HCT116 (cell line): ENCODE results near the gene KCNN3. TPM values are rescaled to one million over a fixed set of nuclear protein-coding genes. Genes with fewer than 3 reads are reported as not detected.

Source experiments
- ATAC-seq: fragments of 200-7000 bp; cut with Tn5 transposase; 2 replicates; pipeline ENCODE4 v1.9.1; 2020; ENCODE audit warnings: mild to moderate bottlenecking, moderate library complexity
- BruUV-seq: library from RNA; stranded (reverse); fragments of 400-500 nt; replicated peaks from 2 replicates; lab custom pipeline; 2021; lab: Mats Ljungman, UMichigan
- CTCF ChIA-PET: fragments of 300-600 bp; sonication (Branson Sonifier 250); formaldehyde crosslinking; loops from one replicate; lab custom pipeline; 2021; ENCODE audit warnings: antibody characterized with exemption; lab: Charles Lee
- POLR2A ChIA-PET: fragments of 300-600, 350-600 bp; sonication (Branson Sonifier 250); formaldehyde crosslinking; loops from one replicate; lab custom pipeline; 2021; ENCODE audit warnings: antibody characterized with exemption; lab: Charles Lee
- RAD21 ChIA-PET, 2 experiments: fragments of 300-600 bp; sonication (Branson Sonifier 250); formaldehyde crosslinking; loops; one replicate each; lab custom pipeline; 2023; ENCODE audit warnings: low total read pairs in 2 of 2; ENCODE audit not compliant: uncharacterized antibody in 2 of 2, unreplicated experiment in 2 of 2, low non-redundant PET in 1 of 2; lab: Charles Lee
- DNase-seq: peaks from one replicate; pipeline ENCODE4 v3.0.0-alpha.2; 2010; ENCODE audit warnings: low read depth, low spot score
- H2AFZ ChIP-seq: fragments of 200-600 bp; shearing (Covaris generic), sonication (generic); 2 replicates; pipeline ENCODE4 v1.6.1; 2017; ENCODE audit warnings: low read depth, mixed run types, mixed read lengths, antibody characterized with exemption, low read length; ENCODE audit not compliant: poor library complexity, severe bottlenecking
- H3K27ac ChIP-seq: 2 replicates; pipeline ENCODE4 v1.5.1; 2012; ENCODE audit warnings: low read depth, low read length
- H3K27me3 ChIP-seq: fragments of 200-600 bp; sonication (generic); 2 replicates; pipeline ENCODE4 v1.6.1; 2016; ENCODE audit warnings: mixed run types, low read length, mixed read lengths; ENCODE audit not compliant: insufficient read depth
- H3K36me3 ChIP-seq, 2 experiments: fragments of 200-500 bp in 1 of 2; fragments of 200-600 bp in 1 of 2; sonication (Bioruptor generic) in 1 of 2; sonication (generic) in 1 of 2; 2 replicates each; pipeline versions ENCODE4 v1.5.1 to v1.6.1; 2014 to 2016; ENCODE audit warnings: low read length in 2 of 2, inconsistent platforms in 1 of 2, mixed read lengths in 1 of 2, mixed run types in 1 of 2; ENCODE audit not compliant: insufficient read depth in 2 of 2, control insufficient read depth in 1 of 2
- H3K4me1 ChIP-seq, 2 experiments: fragments of 200-600 bp in 1 of 2; sonication (generic) in 1 of 2; 2 replicates each; pipeline versions ENCODE4 v1.5.1 to v1.6.1; 2012 to 2017; ENCODE audit warnings: low read length in 2 of 2, inconsistent platforms in 1 of 2, mild to moderate bottlenecking in 1 of 2, mixed read lengths in 1 of 2, mixed run types in 1 of 2, moderate library complexity in 1 of 2; ENCODE audit not compliant: insufficient read depth in 2 of 2, control insufficient read depth in 1 of 2
- H3K4me2 ChIP-seq: fragments of 200-600 bp; sonication (generic); 2 replicates; pipeline ENCODE4 v1.6.1; 2017; ENCODE audit warnings: mixed run types, low read length, mixed read lengths
- H3K4me3 ChIP-seq, 2 experiments: fragments of 200-600 bp in 1 of 2; sonication (generic) in 1 of 2; replicated peaks in 1 of 2; 2 replicates each; pipeline ENCODE4 v1.5.1; 2011 to 2016; ENCODE audit warnings: low read length in 2 of 2, control low read depth in 1 of 2, low read depth in 1 of 2, mild to moderate bottlenecking in 1 of 2, mixed read lengths in 1 of 2, mixed run types in 1 of 2
- H3K79me2 ChIP-seq: fragments of 200-600 bp; sonication (generic); 2 replicates; pipeline ENCODE4 v1.6.1; 2017; ENCODE audit warnings: mild to moderate bottlenecking, mixed run types, low read length, moderate library complexity, mixed read lengths; ENCODE audit not compliant: insufficient read depth
- H3K9ac ChIP-seq: fragments of 200-600 bp; sonication (generic); 2 replicates; pipeline ENCODE4 v1.6.1; 2016; ENCODE audit warnings: low read length, mixed read lengths
- H3K9me2 ChIP-seq: fragments of 200-600 bp; sonication (generic), shearing (Covaris generic); 2 replicates; pipeline ENCODE4 v1.6.1; 2017; ENCODE audit warnings: mixed run types, mild to moderate bottlenecking, moderate library complexity; ENCODE audit not compliant: insufficient read depth
- H3K9me3 ChIP-seq, 2 experiments: fragments of 200-500 bp in 1 of 2; fragments of 200-600 bp in 1 of 2; sonication (Bioruptor generic) in 1 of 2; sonication (generic) in 1 of 2; 2 replicates each; pipeline ENCODE4 v1.6.1; 2014 to 2017; ENCODE audit warnings: low read length in 2 of 2, mixed read lengths in 2 of 2, inconsistent platforms in 1 of 2, low read depth in 1 of 2, mild to moderate bottlenecking in 1 of 2, mixed run types in 1 of 2, moderate library complexity in 1 of 2; ENCODE audit not compliant: control insufficient read depth in 1 of 2, insufficient read depth in 1 of 2
- H4K20me1 ChIP-seq: fragments of 200-600 bp; sonication (generic), shearing (Covaris generic); 2 replicates; pipeline ENCODE4 v1.6.1; 2017; ENCODE audit warnings: mixed run types, mild to moderate bottlenecking, moderate library complexity; ENCODE audit not compliant: insufficient read depth
- CEBPB ChIP-seq: IDR thresholded peaks from 2 replicates; pipeline ENCODE4 v1.6.1; 2012; ENCODE audit warnings: low read depth
- EGR1 ChIP-seq: IDR thresholded peaks from 2 replicates; pipeline ENCODE4 v1.6.1; 2012; ENCODE audit warnings: low read depth
- ELF1 ChIP-seq: IDR thresholded peaks from 2 replicates; pipeline ENCODE4 v1.6.1; 2012; ENCODE audit warnings: low read depth, borderline replicate concordance
- EZH2 ChIP-seq: fragments of 200-600 bp; sonication (generic); IDR thresholded peaks from 2 replicates; pipeline ENCODE4 v1.6.1; 2017; ENCODE audit warnings: antibody characterized with exemption, mixed run types
- EZH2phosphoT487 ChIP-seq: fragments of 200-600 bp; IDR thresholded peaks from 2 replicates; pipeline ENCODE4 v1.6.1; 2018; ENCODE audit warnings: antibody characterized with exemption, borderline replicate concordance
- JUND ChIP-seq: IDR thresholded peaks from 2 replicates; pipeline ENCODE4 v1.6.1; 2012
- POLR2A ChIP-seq: IDR thresholded peaks from 2 replicates; pipeline ENCODE4 v1.7.0; 2011; ENCODE audit warnings: borderline replicate concordance; ENCODE audit not compliant: insufficient read depth, insufficient read length; ENCODE audit errors: extremely low read depth
- POLR2AphosphoS5 ChIP-seq: IDR thresholded peaks from 2 replicates; pipeline ENCODE4 v1.6.1; 2011; ENCODE audit warnings: mild to moderate bottlenecking, low read depth, low read length, moderate library complexity
- RAD21 ChIP-seq: IDR thresholded peaks from 2 replicates; pipeline ENCODE4 v1.6.1; 2012; ENCODE audit warnings: low read depth, mild to moderate bottlenecking
- SIN3A ChIP-seq: IDR thresholded peaks from 2 replicates; pipeline ENCODE4 v1.6.1; 2012; ENCODE audit warnings: low read depth
- SP1 ChIP-seq: IDR thresholded peaks from 2 replicates; pipeline ENCODE4 v1.6.1; 2012; ENCODE audit warnings: low read depth
- SRF ChIP-seq: IDR thresholded peaks from 2 replicates; pipeline ENCODE4 v1.6.1; 2012; ENCODE audit warnings: low read depth
- ZFX ChIP-seq: fragments of 450-650 bp; IDR thresholded peaks from 2 replicates; pipeline ENCODE4 v1.6.1; 2017
- intact Hi-C: fragments of 100-400 bp; cut with micrococcal nuclease; formaldehyde crosslinking; loops from 2 replicates; pipeline ENCODE4 v1.10.0; 2022
- total RNA-seq: library from RNA; stranded (reverse); gene quantifications from one replicate; pipeline ENCODE4 v1.2.1, GENCODE V29; 2021; ENCODE audit not compliant: unreplicated experiment
- TF ChIP-seq, protein P1 (sequence below): IDR thresholded peaks from 2 replicates; pipeline ENCODE4 v1.6.1; 2012
- TF ChIP-seq, protein P2 (sequence below): IDR thresholded peaks from 2 replicates; pipeline ENCODE4 v1.6.1; 2012
- TF ChIP-seq, protein P3 (sequence below): IDR thresholded peaks from 2 replicates; pipeline ENCODE4 v1.6.1; 2012; ENCODE audit warnings: low read depth

The KCNN3 gene
- total RNA-seq, 1 experiment from 2014 or later: 1.1 TPM

DNA sequence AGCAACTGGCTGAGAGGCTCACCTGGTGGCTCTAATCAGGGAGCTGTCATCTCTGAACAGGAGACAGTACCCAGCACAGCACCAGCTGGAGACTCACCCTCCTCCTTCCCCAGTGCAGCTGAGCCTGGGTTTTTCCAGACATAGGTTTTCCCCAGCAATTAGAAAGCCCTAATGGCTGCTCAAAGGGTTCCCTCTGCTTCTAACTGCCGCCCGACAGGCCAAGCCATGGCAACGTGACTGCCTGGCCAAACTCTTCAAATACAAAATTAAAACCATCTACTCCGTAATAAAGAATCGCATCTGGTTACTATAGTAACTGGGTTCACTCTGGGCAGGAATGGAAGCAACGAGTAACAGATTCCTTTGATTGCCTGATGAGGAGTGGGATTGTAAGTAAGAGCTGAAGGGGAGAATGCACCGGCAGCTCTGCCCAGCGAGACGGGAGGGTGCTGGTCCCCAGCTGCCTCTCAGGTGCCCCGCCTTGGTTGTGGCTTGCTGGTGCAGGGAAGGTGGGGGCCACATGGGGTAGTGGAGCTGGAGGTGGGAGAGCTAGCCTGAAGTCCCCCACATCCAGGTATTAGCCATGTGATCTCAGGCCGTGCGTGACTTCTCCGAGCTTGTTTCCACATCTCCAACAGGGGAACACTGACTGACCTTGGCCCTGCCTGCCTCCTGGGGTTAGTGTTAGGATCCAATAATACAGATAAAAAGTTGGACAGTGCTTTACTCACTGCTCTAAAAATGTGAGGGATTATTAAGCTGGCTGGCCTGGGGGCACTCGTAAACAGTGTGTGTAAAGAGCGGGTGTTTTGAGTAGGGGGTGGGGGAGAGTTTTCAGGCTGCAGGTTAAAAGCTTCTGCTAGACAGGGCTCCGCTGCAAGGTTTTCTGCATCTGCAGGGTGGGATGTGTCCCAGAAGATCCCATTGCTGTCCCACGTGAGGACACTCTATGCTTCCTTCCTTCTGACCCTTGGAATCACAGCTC, 94.2 kb downstream of the KCNN3 start:
- Histone ChIP-seq H3K4me2 (no peak overlapping the region), H3K27ac (no peak overlapping the region), H2AFZ (no peak overlapping the region), H4K20me1 (no peaks in the 10 kb centered on the region), H3K27me3 (no peaks in the 10 kb centered on the region), H3K9ac (no peak overlapping the region), H3K9me2 (no peaks in the 10 kb centered on the region), H3K9me3 (no peaks in the 10 kb centered on the region), H3K4me1 (peaks cover 6 to 20% of the 10 kb centered on the region in 2 experiments; a peak in 3 of 4 replicates), H3K4me3 (no peak overlapping the region), H3K79me2 (no peaks in the 10 kb centered on the region), H3K36me3 (no peaks in the 10 kb centered on the region)
- DNase-seq (no peak), ATAC-seq (no peak)
- ChIA-PET POLR2A (no interaction called here), RAD21 (no interaction called here), CTCF (interaction anchor here (2.3 kb wide), 1 partner anchor 10 kb away, joined by 7 read pairs; no protein-coding TSS in a partner anchor)
- BruUV-seq: no TSS peak
- TF ChIP-seq EZH2phosphoT487 (no peak), SRF (no peak), CEBPB (no peak), ELF1 (no peak)
- TF ChIP-seq, protein P1, sequence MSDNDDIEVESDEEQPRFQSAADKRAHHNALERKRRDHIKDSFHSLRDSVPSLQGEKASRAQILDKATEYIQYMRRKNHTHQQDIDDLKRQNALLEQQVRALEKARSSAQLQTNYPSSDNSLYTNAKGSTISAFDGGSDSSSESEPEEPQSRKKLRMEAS: no peak
- intact Hi-C loops: no loop called here

DNA sequence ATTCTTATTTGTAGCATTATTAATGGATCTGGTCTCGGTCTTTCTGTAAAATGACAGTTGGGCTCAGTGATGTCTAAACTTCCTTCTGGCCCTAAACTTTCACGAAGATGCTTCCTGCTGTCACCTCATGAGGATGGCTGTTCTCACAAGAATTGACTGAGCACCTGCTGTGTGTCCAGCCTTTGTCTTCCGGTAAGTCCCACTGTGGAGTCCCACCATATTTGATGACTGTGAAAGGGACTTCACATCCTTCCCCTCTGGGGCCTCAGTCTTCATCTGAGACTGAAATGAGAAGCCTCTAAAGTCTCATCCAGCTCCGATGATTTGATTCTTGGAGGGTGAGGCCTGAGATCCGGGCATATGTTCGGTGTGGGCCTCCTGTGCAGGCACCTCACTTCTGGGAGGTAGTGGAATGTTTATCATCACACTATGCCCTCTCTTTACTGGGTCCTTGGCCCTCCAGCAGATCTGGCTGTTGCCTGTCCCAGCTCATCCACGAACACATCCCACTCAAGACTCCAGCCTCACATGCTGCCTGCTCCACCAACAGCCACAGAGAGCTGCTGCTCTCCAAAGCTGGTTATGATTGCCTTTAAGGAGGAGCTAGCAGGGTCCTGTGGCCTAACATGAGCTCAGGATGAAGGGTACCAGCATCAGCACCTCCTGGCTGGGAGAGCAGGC, 95.8 kb downstream of the KCNN3 start:
- H3K27me3 ChIP-seq: no peaks in the 10 kb centered on the region
- DNase-seq (no peak), ATAC-seq (no peak)
- H3K4me3 ChIP-seq: no peak overlapping the region
- no peak overlapping the region for H2AFZ ChIP-seq
- no peak overlapping the region for H3K4me2 ChIP-seq
- intact Hi-C loops: no loop called here
- no peak overlapping the region for H3K9ac ChIP-seq
- CTCF ChIA-PET: interaction anchor here (1.9 to 2.3 kb wide), 2 partner anchors 8 to 13 kb away, joined by 4 to 7 read pairs; no protein-coding TSS in a partner anchor
- no peaks in the 10 kb centered on the region for H3K9me2 ChIP-seq
- H3K4me1 ChIP-seq: peaks cover 6 to 20% of the 10 kb centered on the region in 2 experiments; a peak in 3 of 4 replicates
- POLR2A ChIA-PET: no interaction called here
- H3K36me3 ChIP-seq: no peaks in the 10 kb centered on the region
- no peaks in the 10 kb centered on the region for H4K20me1 ChIP-seq
- H3K27ac ChIP-seq: no peak overlapping the region
- no TSS peak for BruUV-seq
- H3K9me3 ChIP-seq: no peaks in the 10 kb centered on the region
- RAD21 ChIA-PET: no interaction called here
- H3K79me2 ChIP-seq: no peaks in the 10 kb centered on the region
- no peak for TF ChIP-seq ZFX
- no peak for TF ChIP-seq SP1
- TF ChIP-seq POLR2A: no peak
- no peak for TF ChIP-seq RAD21
- TF ChIP-seq, protein P2, sequence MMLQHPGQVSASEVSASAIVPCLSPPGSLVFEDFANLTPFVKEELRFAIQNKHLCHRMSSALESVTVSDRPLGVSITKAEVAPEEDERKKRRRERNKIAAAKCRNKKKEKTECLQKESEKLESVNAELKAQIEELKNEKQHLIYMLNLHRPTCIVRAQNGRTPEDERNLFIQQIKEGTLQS: no peak
- TF ChIP-seq SIN3A: no peak
- TF ChIP-seq, protein P1: no peak
- no peak for TF ChIP-seq POLR2AphosphoS5
- no peak for TF ChIP-seq EZH2
- no peak for TF ChIP-seq ELF1
- TF ChIP-seq, protein P3, sequence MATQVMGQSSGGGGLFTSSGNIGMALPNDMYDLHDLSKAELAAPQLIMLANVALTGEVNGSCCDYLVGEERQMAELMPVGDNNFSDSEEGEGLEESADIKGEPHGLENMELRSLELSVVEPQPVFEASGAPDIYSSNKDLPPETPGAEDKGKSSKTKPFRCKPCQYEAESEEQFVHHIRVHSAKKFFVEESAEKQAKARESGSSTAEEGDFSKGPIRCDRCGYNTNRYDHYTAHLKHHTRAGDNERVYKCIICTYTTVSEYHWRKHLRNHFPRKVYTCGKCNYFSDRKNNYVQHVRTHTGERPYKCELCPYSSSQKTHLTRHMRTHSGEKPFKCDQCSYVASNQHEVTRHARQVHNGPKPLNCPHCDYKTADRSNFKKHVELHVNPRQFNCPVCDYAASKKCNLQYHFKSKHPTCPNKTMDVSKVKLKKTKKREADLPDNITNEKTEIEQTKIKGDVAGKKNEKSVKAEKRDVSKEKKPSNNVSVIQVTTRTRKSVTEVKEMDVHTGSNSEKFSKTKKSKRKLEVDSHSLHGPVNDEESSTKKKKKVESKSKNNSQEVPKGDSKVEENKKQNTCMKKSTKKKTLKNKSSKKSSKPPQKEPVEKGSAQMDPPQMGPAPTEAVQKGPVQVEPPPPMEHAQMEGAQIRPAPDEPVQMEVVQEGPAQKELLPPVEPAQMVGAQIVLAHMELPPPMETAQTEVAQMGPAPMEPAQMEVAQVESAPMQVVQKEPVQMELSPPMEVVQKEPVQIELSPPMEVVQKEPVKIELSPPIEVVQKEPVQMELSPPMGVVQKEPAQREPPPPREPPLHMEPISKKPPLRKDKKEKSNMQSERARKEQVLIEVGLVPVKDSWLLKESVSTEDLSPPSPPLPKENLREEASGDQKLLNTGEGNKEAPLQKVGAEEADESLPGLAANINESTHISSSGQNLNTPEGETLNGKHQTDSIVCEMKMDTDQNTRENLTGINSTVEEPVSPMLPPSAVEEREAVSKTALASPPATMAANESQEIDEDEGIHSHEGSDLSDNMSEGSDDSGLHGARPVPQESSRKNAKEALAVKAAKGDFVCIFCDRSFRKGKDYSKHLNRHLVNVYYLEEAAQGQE: no peak
- TF ChIP-seq EGR1: no peak
- TF ChIP-seq JUND: no peak
